HG02885 (cell line): ENCODE results near the gene HSDL2.

ENCODE experiments used
- ATAC-seq: cut with Tn5 transposase; IDR thresholded peaks from one replicate; pipeline ENCODE4 v1.9.1; 2021; ENCODE audit warnings: mild to moderate bottlenecking; ENCODE audit not compliant: unreplicated experiment, poor library complexity

Gene HSDL2

DNA sequence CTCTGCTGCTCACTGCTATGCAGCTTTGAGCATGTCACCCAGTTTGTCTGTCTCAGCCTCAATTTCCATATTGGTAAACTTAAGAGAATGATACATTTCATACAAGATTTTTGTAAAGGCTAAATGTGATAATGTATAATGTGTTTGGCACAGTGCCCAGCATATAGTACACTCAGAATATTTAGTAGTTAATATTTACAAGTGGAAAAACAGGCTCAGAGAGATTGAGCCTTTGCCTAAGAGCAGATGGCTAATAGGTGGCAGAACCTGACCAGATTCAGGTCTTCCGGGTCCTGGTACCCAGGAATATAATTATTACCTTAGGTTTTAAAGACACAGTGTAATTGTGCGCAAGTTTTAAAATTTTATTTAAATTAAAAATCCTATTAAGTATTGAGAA, 59.9 kb downstream of the HSDL2 start:
- no peak for ATAC-seq

DNA sequence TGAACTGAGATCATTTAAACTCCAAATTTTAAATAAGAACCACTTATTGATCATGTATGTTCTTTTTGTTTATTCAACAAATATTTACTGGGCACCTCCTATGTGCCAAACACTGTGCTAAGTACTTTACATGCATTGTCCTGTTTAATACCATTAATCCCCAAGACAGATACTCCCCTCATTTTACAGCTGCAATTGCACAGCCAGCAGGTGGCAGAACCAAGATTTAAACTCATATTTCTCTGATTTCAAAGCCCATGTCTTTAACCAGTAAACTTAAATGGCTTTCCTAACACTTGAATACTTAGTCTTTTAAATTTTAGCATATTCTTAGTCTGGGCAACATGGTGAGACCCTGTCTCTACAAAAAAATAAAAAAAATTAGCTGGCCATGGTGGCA, 63.3 kb downstream of the HSDL2 start:
- ATAC-seq: no peak

DNA sequence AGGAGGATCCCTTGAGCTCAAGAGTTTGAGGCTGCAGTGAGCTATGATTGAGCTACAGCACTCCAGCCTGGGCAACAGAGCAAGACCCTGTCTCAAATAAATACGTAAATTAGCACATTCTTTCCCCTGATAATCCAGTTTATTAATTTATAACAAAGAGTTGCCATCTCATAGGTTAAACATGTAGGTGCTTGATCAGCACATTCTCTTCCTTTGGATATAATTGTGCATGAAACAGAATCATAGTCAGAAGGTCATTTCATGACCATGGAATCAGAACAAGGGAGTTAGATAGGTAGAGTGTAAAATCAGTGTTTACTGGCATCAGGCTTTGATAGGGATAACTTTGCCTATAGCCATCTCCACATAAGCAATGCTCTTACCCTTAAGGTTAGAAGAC, 63.7 kb downstream of the HSDL2 start:
- ATAC-seq: no peak

DNA sequence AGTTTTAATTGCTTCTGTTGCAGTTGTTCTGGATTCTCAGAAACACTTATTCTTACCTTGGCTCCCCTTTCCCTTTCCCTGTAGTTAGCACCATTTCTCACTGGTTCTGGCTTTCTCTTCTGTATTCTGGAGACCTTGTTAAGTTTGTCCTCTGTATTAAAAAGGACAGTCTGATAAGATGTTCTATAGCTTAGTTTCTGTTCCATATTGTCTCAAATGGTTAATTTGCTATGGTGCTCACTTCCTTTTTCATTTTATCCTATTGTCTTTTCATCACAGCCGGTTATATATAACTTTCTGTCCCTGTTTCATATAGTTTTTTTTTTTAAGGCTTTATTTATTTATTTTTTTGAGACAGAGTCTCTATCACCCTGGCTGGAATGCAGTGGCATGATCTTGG, 65.3 kb downstream of the HSDL2 start:
- no peak for ATAC-seq

DNA sequence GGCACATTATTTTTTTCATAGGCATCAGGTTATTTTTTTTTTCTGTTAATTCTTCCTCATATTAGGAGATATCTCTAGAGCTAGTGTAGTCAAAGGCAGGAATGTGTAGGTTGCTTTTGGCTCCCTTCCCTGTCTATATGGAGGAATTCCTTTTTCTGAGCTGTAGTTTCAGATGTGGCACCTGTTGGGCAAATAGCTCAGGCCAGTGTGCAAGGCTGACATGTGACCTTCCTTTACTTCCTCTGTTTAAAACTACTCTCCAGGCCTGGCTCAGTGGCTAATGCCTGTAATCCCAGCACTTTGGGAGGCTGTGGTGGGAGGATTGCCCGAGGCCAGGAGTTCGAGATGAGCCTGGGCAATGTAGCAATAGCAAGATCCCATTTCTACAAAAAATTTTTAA, 66.2 kb downstream of the HSDL2 start:
- ATAC-seq: no peak

DNA sequence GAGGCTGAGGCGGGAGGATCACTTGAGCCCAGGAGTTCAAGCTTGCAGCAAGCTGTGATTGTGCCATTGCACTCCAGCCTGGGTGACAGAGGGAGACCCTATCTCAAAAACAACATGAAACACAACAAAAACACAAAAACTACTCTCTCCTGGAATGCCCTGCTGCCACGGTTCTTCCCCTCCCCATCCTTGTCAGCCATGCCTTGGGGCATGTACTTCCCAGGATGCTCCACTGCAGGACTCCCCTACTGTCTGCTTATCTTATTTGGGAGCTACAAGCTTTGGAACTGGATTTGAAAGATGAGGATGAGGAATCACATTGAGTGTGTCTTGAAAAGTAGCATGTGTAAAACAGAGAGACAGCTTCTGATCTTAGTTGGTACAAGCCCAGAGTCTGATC, 66.6 kb downstream of the HSDL2 start:
- no peak for ATAC-seq

DNA sequence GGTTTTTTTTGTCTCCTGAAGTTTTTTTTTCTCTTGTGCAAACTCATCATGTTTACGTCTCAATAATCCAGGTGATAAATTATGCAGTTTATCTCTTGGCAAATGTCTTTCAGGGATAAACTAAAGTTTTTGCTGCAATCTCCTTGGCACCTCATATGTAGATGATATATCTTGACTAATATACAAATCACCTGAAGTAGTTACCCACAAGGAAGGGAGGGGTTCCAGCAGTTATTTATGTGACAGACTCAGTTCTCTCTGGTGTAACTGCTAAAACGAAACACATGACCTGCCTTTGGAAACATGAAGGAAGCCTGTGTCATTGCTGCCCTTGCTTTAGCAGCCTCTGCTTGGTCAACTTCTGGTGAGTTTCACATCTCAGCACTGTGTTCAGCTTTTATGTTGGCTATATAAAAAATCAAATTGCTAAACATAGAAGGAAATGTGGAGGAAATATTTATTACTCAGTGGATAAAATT, 67.4 kb downstream of the HSDL2 start:
- no peak for ATAC-seq

DNA sequence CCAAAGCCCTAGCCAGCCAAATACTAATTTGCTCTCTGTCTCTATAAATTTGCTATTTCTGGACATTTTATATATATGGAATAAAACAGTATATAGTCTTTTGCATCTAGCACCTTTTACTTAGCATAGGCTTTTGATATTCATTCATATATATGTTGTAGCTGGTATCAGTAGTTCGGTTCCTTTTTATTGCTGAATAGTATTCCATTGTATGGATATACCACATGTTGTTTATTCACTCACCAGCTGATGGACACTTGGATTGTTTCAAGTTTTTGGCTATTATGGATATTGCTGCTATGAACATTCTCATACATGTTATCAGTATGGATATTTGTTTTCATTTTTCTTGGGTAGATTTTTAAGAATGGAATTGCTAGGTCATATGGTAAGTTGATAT, 82.9 kb downstream of the HSDL2 start:
- no peak for ATAC-seq

DNA sequence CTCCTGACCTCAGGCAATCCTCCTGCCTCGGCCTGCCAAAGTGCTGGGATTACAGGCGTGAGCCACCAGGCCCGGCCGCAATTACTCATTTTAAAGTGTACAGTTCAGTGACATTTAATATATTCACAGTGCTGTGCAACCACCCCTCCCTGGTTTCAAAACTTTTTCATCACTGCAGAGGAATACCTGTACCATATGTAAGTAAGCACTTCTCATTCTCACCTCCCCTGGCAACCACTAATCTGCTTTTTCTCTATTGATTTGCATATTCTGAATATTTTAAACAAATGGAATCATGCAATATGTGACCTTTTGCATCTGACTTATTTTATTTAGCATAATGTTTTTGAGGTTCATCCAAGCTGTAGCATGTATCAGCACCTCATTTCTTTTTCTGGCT, 85.4 kb downstream of the HSDL2 start:
- ATAC-seq: no peak

DNA sequence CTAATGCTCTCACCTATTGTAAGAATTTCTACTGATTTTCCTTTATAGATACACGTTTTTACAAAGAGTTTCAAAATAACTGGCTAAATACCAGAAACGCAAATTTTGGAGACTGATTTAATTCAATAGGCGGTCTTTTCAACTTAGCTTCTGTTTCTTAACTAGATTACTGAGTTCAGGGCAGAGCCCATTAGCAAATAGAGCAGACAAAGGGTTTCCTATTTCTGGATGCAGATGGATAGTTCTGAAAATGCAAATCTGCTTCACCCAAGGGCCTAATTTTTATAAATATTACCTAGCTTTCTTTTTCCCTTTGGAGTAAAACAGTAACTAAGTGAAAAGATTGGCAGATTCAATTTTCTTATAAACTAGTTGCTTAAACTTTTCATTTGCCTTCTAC, 93.1 kb downstream of the HSDL2 start:
- no peak for ATAC-seq

DNA sequence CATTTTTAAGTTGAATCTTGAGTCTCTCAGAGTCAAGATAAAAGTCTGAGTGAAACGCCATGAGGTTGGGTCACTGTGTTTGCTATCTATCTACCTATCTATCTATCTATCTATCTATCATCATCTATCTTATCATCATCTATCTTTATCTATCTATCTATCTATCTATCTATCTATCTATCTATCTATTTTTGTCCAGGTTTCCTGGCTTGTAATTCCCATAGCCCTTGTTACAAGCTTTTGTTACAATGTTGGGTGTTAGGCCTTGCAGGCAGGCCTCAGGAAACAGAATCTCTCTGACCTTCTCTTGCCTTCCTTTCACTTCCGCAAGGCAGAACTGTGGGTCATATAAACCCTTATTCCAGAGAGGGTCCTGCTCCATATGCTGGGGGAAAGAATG, 94.1 kb downstream of the HSDL2 start:
- ATAC-seq: no peak

DNA sequence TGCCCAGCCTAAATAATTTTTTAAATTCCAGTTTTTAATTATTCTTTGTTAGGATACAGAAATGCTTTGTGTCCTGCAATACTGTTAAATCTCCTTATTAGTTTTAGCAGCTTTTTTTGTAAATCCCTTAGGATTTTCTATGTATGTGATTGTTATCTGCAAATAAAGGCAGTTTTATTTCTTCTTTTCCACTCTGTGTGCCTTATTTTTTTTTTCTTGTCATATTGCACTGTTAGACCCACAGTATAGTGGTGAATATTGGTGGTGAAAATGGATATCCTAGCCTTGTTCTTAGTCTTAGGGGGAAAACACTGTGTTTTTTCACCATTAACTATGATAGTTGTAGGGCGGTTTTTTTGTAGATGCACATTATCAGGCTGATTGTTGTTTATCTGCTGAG, 95.4 kb downstream of the HSDL2 start:
- no peak for ATAC-seq

DNA sequence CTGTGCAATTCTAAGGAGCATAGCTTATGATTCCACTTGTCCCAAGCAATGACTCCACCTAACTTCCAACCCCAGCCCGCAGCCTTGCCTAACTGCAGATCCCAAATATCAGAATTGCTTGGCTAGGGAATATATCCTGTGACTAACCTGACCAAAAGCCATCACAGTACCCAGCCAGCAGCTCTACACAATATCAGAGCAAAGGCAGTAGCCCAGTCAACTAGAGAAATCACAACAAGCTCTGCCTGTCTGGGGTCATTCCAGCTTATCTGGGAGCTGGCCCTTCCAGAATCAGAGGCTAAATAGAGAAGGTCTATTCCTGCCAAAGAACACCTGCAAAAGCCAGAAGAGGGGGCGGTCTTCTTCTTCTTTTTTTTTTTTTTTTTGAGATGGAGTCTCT, 97.4 kb downstream of the HSDL2 start:
- no peak for ATAC-seq

DNA sequence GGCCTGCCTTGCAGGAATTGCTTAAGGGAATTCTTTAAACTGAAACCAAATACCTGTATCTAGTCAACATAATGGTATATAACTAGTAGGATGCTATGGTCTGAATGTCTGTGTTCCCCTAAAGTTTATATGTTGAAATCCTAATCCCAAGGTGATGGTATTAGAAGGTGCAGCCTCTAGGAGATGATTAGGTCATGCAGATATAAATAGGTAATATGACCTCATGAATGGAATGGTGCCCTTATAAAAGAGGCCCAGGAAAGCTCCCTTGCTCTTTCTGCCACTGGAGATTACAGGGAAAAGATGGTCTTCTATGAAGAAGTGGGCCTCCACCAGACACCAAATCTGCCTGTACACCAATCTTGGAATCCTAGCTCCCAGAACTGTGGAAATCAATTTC, 99.3 kb downstream of the HSDL2 start:
- no peak for ATAC-seq

DNA sequence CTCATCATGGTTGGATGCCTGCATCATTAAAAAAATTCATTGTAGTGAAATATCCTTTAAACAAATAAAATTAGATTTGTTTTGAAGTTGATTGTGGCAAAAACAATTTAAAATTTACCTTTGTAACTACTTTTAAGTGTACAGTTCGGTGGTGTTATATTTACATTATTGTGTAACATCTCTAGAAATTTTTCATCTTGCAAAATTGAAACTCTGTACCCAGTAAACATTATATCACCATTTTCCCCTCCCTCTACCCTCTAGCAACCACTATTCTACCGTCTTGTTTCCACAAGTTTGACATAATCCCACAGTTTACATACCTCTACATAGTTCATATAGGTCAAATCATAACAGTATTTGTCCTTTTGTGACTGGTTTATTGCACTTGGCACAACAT, 104.7 kb downstream of the HSDL2 start:
- ATAC-seq: no peak

DNA sequence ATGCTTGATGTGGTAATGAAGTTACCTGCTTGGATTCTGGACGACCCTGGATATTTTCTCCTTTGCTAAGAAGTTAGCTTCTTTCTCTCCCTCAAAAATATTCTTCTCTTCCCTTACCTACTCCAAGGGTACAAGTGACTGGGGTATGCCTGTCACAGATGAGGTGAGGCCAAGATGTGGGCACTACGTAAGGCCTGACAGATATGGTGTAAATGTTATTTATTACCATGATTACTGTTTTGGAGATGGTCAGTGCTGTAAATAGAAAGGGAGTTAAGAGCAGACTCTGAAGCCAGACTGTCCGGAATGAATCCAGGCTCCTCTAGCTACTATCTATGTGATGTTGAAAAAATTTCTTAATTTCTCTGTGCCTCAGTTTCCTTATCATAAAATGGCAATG, 105.7 kb downstream of the HSDL2 start:
- ATAC-seq: no peak

DNA sequence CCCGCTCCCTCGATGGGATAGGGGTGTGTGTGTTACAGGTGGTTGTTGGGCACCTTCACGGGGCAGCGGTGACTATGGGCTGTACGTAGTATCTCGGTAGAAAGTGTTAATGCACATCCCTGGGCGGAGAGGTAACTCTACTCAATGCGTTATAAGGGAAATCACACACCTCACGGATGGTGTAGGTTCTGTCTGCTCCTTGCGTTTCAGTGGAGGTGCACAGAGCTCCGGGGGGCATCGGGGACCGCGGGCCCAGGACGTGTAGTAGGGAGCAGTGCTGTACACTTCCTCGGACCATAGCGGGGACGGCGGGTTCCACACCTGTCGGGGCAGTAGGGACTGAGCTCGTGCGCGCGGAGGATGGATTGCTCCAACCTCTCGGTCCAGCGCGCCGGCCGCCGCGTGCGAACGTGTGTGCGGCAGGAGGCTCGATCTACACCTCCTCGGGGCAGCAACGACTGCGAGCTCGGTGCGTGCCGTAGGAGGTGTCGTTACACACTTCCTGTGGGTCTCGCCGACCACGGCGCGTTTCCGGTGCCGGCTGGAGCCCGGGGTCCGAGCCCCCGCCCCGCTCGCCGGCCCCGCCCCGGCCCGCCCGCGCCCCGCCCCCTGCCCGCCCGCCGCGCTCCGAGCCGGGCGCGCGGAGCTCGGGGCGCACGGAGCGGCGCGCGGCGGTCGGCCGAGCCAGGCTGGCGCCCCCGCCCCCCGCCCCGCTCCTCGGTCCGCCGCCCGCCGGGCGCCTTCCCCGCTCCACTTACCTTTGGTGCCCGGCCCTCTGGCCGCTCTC, 106.5 kb downstream of the HSDL2 start, which contains the start of gene KIAA1958:
Gene KIAA1958, plus strand, starts transcription at position 607 of the 787 bp plus-strand sequence. CDS start 87,254 bp downstream, outside the sequence.
- ATAC-seq: peak; percentile 94

DNA sequence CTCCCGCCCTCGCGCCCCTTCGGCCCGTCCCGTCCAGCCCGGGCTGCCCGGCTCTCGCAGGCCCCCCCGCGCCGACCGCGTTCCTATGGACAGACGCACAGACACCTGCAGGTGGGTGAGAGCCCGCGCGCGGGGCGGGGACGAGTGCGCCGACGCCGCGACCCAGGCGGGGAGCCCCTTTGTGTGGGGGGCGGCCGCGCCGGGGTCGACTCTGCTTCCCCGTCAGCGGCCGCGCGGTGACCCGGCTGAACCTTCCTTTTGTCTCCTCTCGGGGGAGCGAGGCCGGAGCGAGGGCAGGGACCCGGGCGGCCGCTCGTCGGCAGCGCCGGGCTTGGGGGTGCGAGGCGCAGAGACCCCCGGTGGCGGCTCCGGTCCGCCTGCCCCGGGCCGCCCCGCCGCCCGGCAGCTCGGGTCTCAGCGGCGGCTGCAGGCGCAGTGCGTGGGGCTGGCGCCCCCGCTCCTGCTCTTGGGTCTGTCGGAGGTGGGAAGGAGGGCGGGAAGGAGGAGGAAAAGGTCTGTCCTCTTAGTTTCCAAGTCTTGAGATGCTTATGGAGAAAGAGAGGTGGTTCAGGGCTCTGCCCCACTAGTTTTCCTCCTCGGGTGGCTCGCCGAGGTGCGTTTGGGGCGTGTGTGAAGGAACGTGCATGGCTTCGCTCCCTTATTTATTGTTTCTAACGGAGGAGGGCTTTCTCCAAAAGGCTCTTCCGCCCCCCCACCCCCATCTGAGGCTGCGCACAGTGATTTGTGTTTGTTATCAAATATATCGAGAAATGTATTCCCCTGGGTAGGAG, 107.3 kb downstream of the HSDL2 start:
- ATAC-seq: peak; percentile 49

DNA sequence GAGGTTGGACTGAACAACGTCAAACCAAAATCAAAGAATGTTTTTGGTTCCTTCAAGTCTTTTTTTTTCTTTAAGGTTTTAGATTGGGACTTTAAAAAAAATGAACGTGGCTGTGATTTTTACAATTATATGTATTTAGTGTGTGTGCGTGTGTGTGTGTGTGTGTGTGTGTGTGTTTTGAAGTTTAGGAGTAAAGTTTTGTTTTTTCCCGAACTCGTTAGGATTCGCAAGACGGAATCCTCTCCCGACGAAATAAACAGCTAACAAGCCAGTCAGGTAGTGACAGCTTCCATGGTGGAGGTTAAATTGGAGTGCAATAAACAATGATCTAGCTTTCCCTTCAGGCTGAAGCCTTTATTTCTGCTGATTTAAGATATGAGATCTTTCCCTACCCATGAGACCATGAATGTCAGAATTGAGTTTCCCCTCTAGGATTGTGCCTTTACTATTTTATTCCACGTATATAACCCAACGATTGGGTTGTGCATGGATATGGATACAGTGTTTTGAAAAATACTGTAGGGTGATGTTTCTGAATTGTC, 108.0 kb downstream of the HSDL2 start:
- ATAC-seq: no peak

DNA sequence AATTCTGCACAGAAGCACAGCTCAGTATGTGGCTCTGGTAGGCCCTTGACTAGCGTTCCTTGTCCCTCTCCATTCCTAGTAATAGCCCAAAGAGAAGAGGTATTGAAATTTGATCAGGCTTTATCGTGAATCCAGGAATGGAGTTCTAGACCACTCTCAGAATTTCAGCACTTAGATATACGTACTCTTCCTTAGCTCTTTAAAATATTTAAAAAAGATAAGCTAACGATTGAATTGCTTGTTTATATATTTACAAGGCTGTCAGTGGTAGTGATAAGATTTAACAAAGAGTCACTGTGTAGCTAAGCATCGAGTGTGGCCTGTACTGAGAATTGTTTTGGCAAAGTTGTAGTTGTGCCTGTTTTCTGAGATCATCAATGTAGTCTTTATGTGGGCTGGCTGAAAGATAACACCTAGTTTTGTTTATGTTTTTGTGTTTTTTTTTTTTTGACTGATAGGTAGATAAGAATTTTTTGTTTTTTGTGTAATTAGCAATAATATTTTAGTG, 109.2 kb downstream of the HSDL2 start:
- no peak for ATAC-seq
